DOHH2 (cell line): Measurements from ENCODE around the gene CNBD2.

Experiments
- H3F3A ChIP-seq: fragments of 200-600 bp; sonication (generic), shearing (Covaris generic); 2 replicates; pipeline ENCODE4 v1.6.0; 2016; ENCODE audit warnings: antibody characterized with exemption, mild to moderate bottlenecking; ENCODE audit not compliant: control insufficient read depth, insufficient read depth
- H3K27ac ChIP-seq: fragments of 200-600 bp; sonication (generic); 2 replicates; pipeline ENCODE4 v1.5.1; 2014; ENCODE audit warnings: low read depth, mild to moderate bottlenecking, low read length, moderate library complexity
- H3K27me3 ChIP-seq: fragments of 200-600 bp; sonication (generic); 2 replicates; pipeline ENCODE4 v1.6.1; 2014; ENCODE audit warnings: mild to moderate bottlenecking, low read length, mixed read lengths; ENCODE audit not compliant: control insufficient read depth
- H3K36me3 ChIP-seq: fragments of 200-600 bp; sonication (generic); 2 replicates; pipeline ENCODE4 v1.6.1; 2014; ENCODE audit warnings: mild to moderate bottlenecking, low read length, moderate library complexity, mixed read lengths; ENCODE audit not compliant: control insufficient read depth
- H3K4me1 ChIP-seq: fragments of 200-600 bp; sonication (generic); 2 replicates; pipeline ENCODE4 v1.6.1; 2014; ENCODE audit warnings: mild to moderate bottlenecking, low read length, mixed read lengths; ENCODE audit not compliant: control insufficient read depth
- H3K4me2 ChIP-seq: fragments of 200-600 bp; sonication (generic); 2 replicates; pipeline ENCODE4 v1.6.0; 2014; ENCODE audit warnings: mild to moderate bottlenecking, low read length, moderate library complexity
- H3K4me3 ChIP-seq: fragments of 200-600 bp; sonication (generic); 2 replicates; pipeline ENCODE4 v1.5.1; 2014; ENCODE audit warnings: mild to moderate bottlenecking, low read length, mixed read lengths
- H3K79me2 ChIP-seq: fragments of 200-600 bp; sonication (generic); 2 replicates; pipeline ENCODE4 v1.6.1; 2014; ENCODE audit warnings: mild to moderate bottlenecking, low read length, mixed read lengths; ENCODE audit not compliant: control insufficient read depth
- H3K9me2 ChIP-seq: fragments of 200-600 bp; sonication (generic); replicated peaks from 2 replicates; pipeline ENCODE4 v1.6.1; 2014; ENCODE audit warnings: mild to moderate bottlenecking, low read length, mixed read lengths; ENCODE audit not compliant: control insufficient read depth
- H3K9me3 ChIP-seq: fragments of 200-600 bp; sonication (generic); 2 replicates; pipeline ENCODE4 v1.6.1; 2014; ENCODE audit warnings: antibody characterized with exemption, low read length, mixed read lengths; ENCODE audit not compliant: control insufficient read depth, insufficient read depth
- H4K20me1 ChIP-seq: fragments of 200-600 bp; sonication (generic); 2 replicates; pipeline ENCODE4 v1.6.0; 2014; ENCODE audit warnings: low read depth, mild to moderate bottlenecking, antibody characterized with exemption, low read length, moderate library complexity; ENCODE audit not compliant: control insufficient read depth, insufficient read depth
- CTCF ChIP-seq: fragments of 200-600 bp; sonication (generic); IDR thresholded peaks from one replicate; pipeline ENCODE4 v1.5.1; 2014; ENCODE audit warnings: antibody characterized with exemption, mild to moderate bottlenecking, low read depth, low read length; ENCODE audit not compliant: poor library complexity, severe bottlenecking
- EZH2phosphoT487 ChIP-seq: fragments of 200-600 bp; sonication (generic); IDR thresholded peaks from 2 replicates; pipeline ENCODE4 v1.6.1; 2017; ENCODE audit warnings: borderline replicate concordance, mild to moderate bottlenecking, antibody characterized with exemption, low read length, moderate library complexity, mixed read lengths

The CNBD2 gene

GRCh38 chr20:35988910-35989463 lies 20.6 kb downstream of the CNBD2 start:
- Histone ChIP-seq H3K27me3 (no peaks in the 10 kb centered on the region), H3K9me2 (no peaks in the 10 kb centered on the region), H3F3A (0 out of 2 replicates have a peak, but pooled peaks cover 3% of the 10 kb centered on the region), H3K4me1 (peaks cover 59% of the 10 kb centered on the region), H3K9me3 (no peaks in the 10 kb centered on the region), H3K4me2 (no peak overlapping the region), H3K79me2 (no peaks in the 10 kb centered on the region), H3K36me3 (no peaks in the 10 kb centered on the region), H3K27ac (no peak overlapping the region), H3K4me3 (no peak overlapping the region), H4K20me1 (no peaks in the 10 kb centered on the region)
- TF ChIP-seq CTCF (no peak), EZH2phosphoT487 (no peak)

- peaks cover 39% of the 10 kb centered on the region for H3K4me1 ChIP-seq
- H3K27ac ChIP-seq, result no peak overlapping the region
- 0 out of 2 replicates have a peak, but pooled peaks cover 3% of the 10 kb centered on the region for H3F3A ChIP-seq
- no peaks in the 10 kb centered on the region for H3K9me2 ChIP-seq
- H3K4me3 ChIP-seq, result no peak overlapping the region
- H3K36me3 ChIP-seq, result no peaks in the 10 kb centered on the region
- no peaks in the 10 kb centered on the region for H3K9me3 ChIP-seq
- no peaks in the 10 kb centered on the region for H3K79me2 ChIP-seq
- no peaks in the 10 kb centered on the region for H4K20me1 ChIP-seq
- 0 out of 2 replicates have a peak overlapping the region, but pooled peaks have one; percentile 20 for H3K4me2 ChIP-seq
- H3K27me3 ChIP-seq, result no peaks in the 10 kb centered on the region
- TF ChIP-seq CTCF (peak; percentile 49), EZH2phosphoT487 (no peak)
Observed at GRCh38 chr20:35991142-35991771, 22.9 kb downstream of the CNBD2 start.

DNA sequence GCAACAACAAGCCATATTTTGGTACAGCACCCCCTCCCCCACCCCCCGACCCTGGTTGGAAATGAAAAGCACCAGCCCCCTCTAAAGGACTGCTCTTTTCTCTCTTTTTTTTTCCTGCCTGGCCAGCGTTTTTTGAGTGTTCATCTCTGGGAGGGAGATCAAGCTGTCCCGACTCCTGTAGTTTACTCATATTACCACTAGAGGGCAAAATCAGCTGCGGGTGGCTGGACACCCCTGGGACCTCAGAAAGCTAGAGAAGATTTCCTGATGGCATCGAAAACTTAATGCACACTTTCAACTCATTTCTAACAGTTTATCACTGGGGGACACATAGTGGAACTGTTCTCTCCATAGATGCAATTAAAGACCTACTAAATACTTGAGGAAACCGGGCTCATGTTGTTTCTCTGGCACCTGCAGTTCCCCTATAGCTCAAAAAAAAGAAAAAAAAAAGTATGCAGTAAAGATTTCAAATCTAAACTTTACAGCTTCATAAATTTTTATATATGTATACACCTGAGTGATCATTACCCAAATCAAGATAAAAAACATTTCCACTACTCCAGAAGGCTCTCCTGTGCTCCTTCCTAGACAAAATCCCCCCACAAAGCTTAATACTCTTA lies 24.4 kb downstream of the CNBD2 start:
- Histone ChIP-seq H4K20me1 (no peaks in the 10 kb centered on the region), H3K4me2 (peak overlapping the region; percentile 53), H3F3A (0 out of 2 replicates have a peak, but pooled peaks cover 3% of the 10 kb centered on the region), H3K4me1 (peaks cover 26% of the 10 kb centered on the region), H3K9me3 (no peaks in the 10 kb centered on the region), H3K27me3 (no peaks in the 10 kb centered on the region), H3K27ac (no peak overlapping the region), H3K79me2 (no peaks in the 10 kb centered on the region), H3K36me3 (no peaks in the 10 kb centered on the region), H3K4me3 (peak overlapping the region; percentile 20; the same call in 1 of the 2 replicates), H3K9me2 (no peaks in the 10 kb centered on the region)
- TF ChIP-seq EZH2phosphoT487, result no peak
- peak; percentile 93 for TF ChIP-seq CTCF
